ENCODE measurements around the gene FSD2.
"Not testable (repeated sequence)": the region's sequence is repeated elsewhere in the genome, so short reads cannot be mapped to it uniquely, and the experiment has no call there.

Gene FSD2

GRCh38 chr15:82726816-82727215 lies 79.1 kb downstream of the FSD2 start:
- no peak for DNase-seq

- DNase-seq: no peak
Measured at GRCh38 chr15:82715003-82715402, 90.9 kb downstream of the FSD2 start.

GRCh38 chr15:82714016-82714415 lies 91.9 kb downstream of the FSD2 start:
- DNase-seq: no peak

- no peak for DNase-seq
Measured at GRCh38 chr15:82712036-82712435, 93.8 kb downstream of the FSD2 start.

- DNase-seq: no peak
Measured at GRCh38 chr15:82710926-82711490, 94.9 kb downstream of the FSD2 start.

- DNase-seq: no peak
Measured at GRCh38 chr15:82710208-82710555, 95.7 kb downstream of the FSD2 start.

GRCh38 chr15:82709421-82710207 lies 96.3 kb downstream of the FSD2 start, which contains the start of gene AP3B2:
Gene AP3B2 (minus strand): TSS chr15:82709875. CDS start chr15:82709706, 169 bp downstream.
- peak; percentile 62 for DNase-seq

GRCh38 chr15:82709081-82709420 lies 96.8 kb downstream of the FSD2 start:
- DNase-seq: no peak

GRCh38 chr15:82705856-82706255 lies 100.0 kb downstream of the FSD2 start:
- not testable (repeated sequence) for DNase-seq

Measured in NCI-H2107 (cell line).